UCSD-AML1 (cell line): ENCODE measurements around the gene LENG9.
"Not testable (repeated sequence)": the region's sequence is repeated elsewhere in the genome, so short reads cannot be mapped to it uniquely, and the experiment has no call there.

Experiments
- DNase-seq: peaks from one replicate; lab custom pipeline; 2025; ENCODE audit not compliant: unreplicated experiment; lab: John Stamatoyannopoulos, UW

The LENG9 gene

GRCh38 chr19:54463531-54464043 is at the start of gene LENG9:
Gene LENG9, minus strand, starts transcription at chr19:54463778. Its CDS starts 252 bp downstream, at chr19:54463526.
- DNase-seq: peak; percentile 89

DNA sequence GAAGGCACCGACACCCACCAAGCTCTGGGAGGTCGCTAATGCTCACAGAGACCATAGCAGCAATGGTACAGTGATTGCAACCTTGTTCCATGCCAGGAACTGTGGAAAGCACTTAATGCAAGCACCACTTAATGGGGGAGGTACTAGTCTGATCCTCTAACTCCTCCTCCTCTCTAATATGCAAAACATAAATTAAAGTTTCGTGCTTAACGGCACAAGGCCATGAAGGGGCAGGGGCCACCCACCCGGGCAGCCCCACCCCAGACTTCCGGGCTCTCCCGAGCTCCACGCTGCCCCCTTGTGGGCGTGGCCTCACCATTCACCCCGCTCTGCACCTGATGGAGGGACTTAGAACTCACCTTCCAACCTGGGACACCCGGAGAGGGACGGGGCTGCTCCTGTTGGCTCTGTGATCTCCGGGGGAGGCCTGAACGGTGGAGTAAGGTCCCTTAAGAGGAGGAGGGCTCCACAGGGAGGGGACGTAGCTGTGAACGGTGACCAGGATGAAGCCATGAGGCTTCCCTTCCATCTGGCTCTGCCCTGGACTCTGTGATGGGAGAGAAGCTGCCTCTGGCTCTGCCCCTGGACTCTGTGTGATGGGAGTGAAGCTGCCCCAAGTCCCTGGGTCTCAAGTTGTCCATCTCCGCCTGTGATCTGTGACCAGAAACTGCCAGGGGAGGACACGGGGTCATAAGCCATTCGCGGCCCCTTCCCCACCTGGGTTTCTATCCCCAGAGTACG is 45.8 kb upstream of the LENG9 start:
- DNase-seq: not testable (repeated sequence)

DNA sequence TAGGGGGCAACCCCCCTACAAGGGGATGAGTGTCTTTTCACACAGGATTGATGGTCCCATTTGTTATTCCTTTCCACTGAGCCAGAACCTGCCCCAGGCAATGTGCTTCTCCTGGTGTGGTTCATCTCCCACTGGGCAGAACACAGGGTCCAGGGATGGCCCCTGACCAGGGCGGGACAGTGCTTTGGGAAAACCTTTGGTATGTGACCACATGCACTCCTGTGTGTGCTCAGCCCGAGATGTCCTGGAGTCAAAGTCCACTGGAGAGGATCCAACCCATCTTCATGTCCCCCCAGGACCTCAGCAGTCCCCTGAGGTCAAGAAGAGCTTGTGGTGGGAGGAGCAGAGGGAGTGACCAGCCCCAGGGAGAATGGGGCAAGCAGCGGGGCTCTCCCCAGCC is 44.9 kb upstream of the LENG9 start:
- not testable (repeated sequence) for DNase-seq

DNA sequence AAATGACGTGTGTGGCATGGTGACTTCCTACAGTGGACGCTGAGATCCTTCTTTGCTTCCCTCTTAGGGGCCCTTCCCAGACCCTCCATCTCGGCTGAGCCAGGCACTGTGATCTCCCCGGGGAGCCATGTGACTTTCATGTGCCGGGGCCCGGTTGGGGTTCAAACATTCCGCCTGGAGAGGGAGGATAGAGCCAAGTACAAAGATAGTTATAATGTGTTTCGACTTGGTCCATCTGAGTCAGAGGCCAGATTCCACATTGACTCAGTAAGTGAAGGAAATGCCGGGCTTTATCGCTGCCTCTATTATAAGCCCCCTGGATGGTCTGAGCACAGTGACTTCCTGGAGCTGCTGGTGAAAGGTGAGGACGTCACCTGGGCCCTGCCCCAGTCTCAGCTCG is 44.2 kb upstream of the LENG9 start:
- DNase-seq: no peak

DNA sequence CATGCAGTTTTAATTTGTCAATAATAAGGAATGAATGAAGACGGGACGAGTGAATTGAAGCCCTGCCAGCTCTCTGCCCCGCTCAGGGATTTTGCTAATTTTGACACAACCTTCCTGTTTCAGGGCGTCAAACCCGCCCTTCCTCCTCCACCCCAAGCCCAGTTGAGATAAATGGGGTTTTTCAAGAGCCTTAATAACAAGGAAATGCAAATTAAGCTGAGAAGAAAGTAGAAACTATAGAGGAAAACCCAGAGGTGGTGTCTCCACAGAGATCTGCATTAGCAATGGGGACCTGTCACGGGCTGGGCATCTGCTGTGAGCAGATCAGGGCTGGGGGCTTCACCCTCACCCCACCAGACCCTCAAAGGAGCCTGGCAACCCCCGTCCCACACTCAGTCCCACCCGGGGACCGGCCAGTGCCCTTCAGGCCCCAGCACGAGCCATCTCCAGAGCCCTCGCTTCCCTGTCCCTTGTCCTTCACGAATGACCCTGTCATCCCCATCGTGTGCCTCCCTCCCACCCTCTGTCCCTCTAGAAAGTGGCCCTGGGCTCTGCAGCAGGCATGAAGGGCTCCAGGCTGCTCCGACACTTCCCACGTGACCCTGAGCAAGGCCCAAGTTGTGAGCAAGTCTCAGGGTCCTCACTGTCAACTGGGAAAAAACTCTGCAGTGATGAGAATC is 43.6 kb upstream of the LENG9 start:
- DNase-seq: not testable (repeated sequence)

- no peak for DNase-seq
Measured at GRCh38 chr19:54506079-54506478, 42.5 kb upstream of the LENG9 start.

GRCh38 chr19:54505542-54505941 is 42.0 kb upstream of the LENG9 start:
- DNase-seq: not testable (repeated sequence)

DNA sequence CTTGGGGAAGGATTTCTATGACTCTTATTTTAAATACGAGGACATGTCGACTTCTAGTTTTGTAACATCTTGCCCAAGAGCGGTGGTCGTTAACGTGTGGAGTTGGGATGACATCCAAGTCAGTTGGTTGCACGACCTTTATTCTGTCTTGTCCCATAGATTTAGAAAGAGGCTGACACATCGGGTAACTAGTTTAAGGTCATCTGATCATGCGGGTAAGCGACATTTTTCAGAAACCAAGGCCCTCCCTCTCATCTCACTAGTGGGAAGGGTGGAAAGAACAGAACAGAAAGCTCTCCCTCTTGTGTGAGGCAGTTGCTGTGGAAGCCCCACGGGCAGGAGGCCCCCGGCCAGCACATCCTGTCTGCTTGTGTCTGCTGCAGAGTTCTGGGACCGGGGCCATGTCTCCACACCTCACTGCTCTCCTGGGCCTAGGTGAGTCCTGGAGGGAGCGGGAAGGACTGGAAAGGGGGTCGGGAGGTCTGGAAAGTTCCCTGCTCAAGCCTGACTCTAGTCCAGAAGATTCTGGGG is 39.0 kb upstream of the LENG9 start, which contains the start of gene LAIR2:
Gene LAIR2, plus strand, starts transcription at position 314 of the 531 bp plus-strand sequence. Its CDS starts 88 bp downstream, at position 402.
- no peak for DNase-seq

DNA sequence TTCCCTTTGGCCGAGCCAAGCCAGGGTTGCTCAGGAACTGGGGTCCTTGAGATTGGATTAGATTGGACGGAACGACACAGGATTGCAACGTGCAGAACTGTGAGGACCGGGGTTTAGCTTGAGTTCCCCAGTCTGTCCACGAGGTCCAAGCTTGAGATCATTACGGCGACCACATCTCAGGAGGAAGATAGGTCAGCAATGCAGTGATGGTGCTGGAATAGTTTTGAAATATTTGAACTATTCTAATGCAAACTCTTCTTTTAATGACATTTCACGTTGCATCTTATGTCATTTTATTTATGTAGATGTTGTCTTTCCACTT is 34.8 kb upstream of the LENG9 start:
- DNase-seq: not testable (repeated sequence)

GRCh38 chr19:54497747-54498450 is 34.3 kb upstream of the LENG9 start:
- not testable (repeated sequence) for DNase-seq

DNA sequence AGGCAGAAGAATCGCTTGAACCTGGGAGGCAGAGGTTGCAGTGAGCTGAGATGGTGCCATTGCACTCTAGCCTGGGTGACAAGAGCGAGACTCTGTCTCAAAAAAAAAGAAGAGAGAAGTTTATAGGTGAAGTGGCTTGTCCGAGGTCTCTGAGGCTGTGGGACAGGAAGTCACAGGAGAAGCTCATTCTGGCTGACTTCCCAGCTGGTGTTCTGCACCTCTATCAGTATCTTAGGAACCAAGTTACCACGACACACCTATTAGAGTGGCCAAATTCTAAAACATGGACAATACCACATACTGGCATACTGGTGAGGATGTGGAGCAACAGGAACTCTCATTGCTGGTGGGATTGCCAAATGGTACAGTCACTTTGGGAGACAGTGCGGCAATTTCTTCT is 31.7 kb upstream of the LENG9 start:
- DNase-seq: not testable (repeated sequence)

DNA sequence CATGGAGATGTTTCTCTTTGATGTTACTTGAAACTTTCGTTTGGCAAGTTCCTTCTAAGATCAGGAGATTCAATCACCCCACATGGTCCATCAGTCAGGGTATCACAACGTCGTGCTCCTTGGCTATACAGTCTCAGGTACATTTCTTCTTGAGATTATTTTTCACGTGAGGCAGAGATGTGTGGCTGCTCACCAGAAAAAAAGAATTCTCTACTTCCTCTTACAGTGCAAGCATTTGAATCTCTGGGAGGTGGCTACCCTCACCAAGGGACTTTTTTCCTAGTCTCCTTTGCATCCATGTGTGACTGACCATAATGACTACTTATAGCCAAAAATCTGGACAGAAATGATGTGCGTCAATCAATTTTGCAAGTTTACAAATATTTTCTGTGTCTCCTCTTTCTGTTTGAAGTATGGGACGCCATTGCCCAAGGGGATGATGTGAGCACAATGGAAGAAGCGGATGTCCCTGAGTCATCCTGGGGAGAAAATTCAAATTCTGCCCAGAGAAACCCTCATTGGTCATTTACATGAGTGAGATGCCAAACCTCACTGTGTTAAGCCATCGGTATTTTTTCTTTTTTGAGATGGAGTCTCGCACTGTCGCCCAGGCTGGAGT is 30.5 kb upstream of the LENG9 start:
- no peak for DNase-seq

DNA sequence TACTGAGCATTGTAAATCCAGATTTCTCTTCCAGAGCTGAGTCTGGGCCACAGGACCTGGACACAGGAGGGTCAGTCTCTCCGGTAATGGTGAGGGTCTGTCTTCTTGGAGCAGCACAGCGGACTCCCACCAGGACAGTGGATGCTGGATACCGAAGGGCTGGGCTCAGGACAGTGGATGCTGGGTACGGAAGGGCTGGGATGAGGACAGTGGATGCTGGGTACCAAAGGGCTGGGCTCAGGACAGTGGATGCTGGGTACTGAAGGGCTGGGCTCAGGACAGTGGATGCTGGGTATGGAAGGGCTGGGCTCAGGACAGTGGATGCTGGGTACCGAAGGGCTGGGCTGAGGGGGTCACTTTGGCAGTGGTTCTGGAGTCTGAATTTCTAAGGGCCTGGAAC is 29.5 kb upstream of the LENG9 start:
- not testable (repeated sequence) for DNase-seq

DNA sequence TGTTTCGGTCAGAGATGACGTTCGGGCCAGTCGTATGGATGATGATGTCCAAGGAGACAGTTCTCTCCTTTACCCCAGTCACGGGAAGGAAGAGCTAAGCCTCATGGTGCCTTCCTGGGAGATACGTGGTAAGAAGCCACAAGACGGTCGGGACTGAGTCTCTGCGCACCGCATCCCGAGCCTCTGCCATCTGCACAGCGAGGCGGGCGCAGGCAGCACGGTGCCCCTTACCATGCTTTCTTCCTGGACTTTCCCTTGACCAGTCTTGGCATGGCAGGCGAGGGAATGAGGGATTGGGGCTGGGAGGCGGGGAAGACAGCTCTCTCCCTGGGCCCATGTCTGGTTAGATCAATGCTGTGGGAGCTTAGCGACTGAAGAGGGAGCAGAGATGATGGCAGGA is 29.0 kb upstream of the LENG9 start:
- DNase-seq: no peak

- no peak for DNase-seq
Measured at GRCh38 chr19:54489766-54490165, 26.2 kb upstream of the LENG9 start.

GRCh38 chr19:54489341-54489740 is 25.8 kb upstream of the LENG9 start:
- DNase-seq: no peak

DNA sequence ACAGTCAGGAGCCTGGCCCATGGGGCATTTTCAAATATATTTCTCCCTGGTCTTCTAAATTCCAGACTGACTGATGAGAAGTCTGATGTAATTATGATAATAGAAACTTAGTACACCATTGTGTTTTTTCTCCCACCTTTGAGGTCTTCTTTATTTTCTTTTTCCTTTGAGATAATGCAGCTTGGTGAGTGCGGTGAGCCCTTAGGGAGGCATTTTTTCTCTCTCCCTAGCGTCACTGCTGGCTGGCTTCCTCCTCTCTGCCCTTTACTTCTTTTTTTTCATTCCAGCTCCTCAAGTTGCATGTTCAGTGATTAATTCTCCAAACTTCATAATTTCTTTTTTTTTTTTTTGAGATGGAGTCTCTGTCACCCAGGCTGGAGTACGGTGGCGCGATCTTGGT is 22.3 kb upstream of the LENG9 start:
- no peak for DNase-seq

GRCh38 chr19:54484451-54484850 is 20.9 kb upstream of the LENG9 start:
- DNase-seq: no peak

- DNase-seq: no peak
Measured at GRCh38 chr19:54482889-54483288, 19.3 kb upstream of the LENG9 start.

- DNase-seq: peak; percentile 43
Measured at GRCh38 chr19:54481326-54481930, 17.9 kb upstream of the LENG9 start.

GRCh38 chr19:54480051-54480450 is 16.5 kb upstream of the LENG9 start:
- no peak for DNase-seq
